Testis (tissue), 3 donors: ENCODE measurements around the gene UBAC2. TPM values are rescaled to one million over a fixed set of nuclear protein-coding genes. Genes with fewer than 3 reads are reported as not detected.

Experiments
- DNase-seq: peaks from one replicate; pipeline ENCODE4 v3.0.0-alpha.2; 2019
- H3K27ac ChIP-seq, 2 donors: fragments of 200-600 bp; sonication (generic); one replicate each; pipeline ENCODE4 v1.5.1; 2019
- H3K27me3 ChIP-seq: fragments of 200-600 bp; sonication (generic); one replicate; pipeline ENCODE4 v1.5.1; 2019
- H3K36me3 ChIP-seq: fragments of 200-600 bp; sonication (generic); one replicate; pipeline ENCODE4 v1.5.1; 2017; ENCODE audit warnings: low read depth; ENCODE audit errors: missing control alignments
- H3K4me1 ChIP-seq: fragments of 200-600 bp; sonication (generic); one replicate; pipeline ENCODE4 v1.5.1; 2019
- H3K4me3 ChIP-seq, 2 donors: fragments of 200-600 bp; sonication (generic); one replicate each; pipeline ENCODE4 v1.5.1; 2017 to 2019
- H3K9me3 ChIP-seq: fragments of 200-600 bp; sonication (generic); one replicate; pipeline ENCODE4 v1.5.1; 2017
- POLR2A ChIP-seq: fragments of 450-650 bp; IDR thresholded peaks from one replicate; pipeline ENCODE4 v1.6.1; 2017; ENCODE audit warnings: antibody characterized with exemption, mild to moderate bottlenecking, moderate library complexity
- WGBS, 2 donors: methylation state at CpG; one replicate each; pipeline ENCODE4 v1.1.5; 2018; 5-methylcytosine and 5-hydroxymethylcytosine counted together
- intact Hi-C: fragments of 100-400 bp; cut with DNase I; formaldehyde crosslinking; loops from one replicate; pipeline ENCODE4 v1.15.1; 2023; ENCODE audit warnings: low total_unique reads
- polyA plus RNA-seq: library from polyadenylated mRNA; stranded (reverse); fragments of 350-450 nt; fragmentation: Illumina TruSeq; extraction: RNeasy Lipid Tissue Mini Kit (QIAGEN cat#74804); gene quantifications from one replicate; pipeline ENCODE4 v1.2.3, GENCODE V29; 2014; ENCODE audit warnings: low read depth, low replicate concordance; ENCODE audit not compliant: insufficient read depth
- total RNA-seq, 2 donors: library from RNA; depleted of rRNA; stranded (reverse); fragments of >200 nt; gene quantifications; one replicate each; pipeline ENCODE4 v1.2.3, GENCODE V29; 2016
- TF ChIP-seq, protein P1 (sequence below), 3 experiments: fragments of 450-650 bp in 2 of 3; fragments of 200-600 bp in 1 of 3; sonication (generic) in 1 of 3; IDR thresholded peaks; one replicate each; pipeline ENCODE4 v1.5.1; 2016 to 2019; ENCODE audit warnings: antibody characterized with exemption in 3 of 3, mild to moderate bottlenecking in 2 of 3, moderate library complexity in 1 of 3

Gene UBAC2
- total and polyA plus RNA-seq, 3 donors from 2014 or later = 85.5 to 147 (median 93.0) TPM

DNA sequence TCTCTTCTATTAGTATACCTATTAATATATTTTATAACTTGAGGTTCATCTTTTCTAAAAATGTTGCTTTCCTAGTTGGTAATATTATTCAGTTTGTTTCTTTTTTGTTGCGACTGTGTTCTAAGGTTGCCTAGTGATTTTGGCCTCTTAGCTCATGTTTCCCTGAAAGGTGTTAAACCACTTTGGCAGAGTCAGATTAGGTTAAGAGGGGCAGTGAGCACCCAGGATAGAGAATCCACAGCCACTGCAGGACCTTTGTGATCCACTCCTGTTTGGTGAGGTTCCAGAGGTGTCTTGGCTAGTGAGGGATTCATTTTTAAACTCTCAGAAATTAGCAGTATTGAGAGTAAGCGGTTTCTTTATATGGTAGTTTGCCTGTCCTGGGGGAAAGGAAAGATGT is 72.5 kb downstream of the UBAC2 start:
- peaks cover 11% of the 10 kb centered on the region for H3K4me1 ChIP-seq
- WGBS, 2 donors = 83 to 85% methylated on average over 2 of the region's 2 CpGs
- no peaks in the 10 kb centered on the region for H3K27me3 ChIP-seq
- peak overlapping the region in 1 of 2 donors; percentile 4 for H3K27ac ChIP-seq
- H3K9me3 ChIP-seq = no peaks in the 10 kb centered on the region
- H3K4me3 ChIP-seq = no peak overlapping the region
- no peak for TF ChIP-seq POLR2A
- TF ChIP-seq, protein P1, sequence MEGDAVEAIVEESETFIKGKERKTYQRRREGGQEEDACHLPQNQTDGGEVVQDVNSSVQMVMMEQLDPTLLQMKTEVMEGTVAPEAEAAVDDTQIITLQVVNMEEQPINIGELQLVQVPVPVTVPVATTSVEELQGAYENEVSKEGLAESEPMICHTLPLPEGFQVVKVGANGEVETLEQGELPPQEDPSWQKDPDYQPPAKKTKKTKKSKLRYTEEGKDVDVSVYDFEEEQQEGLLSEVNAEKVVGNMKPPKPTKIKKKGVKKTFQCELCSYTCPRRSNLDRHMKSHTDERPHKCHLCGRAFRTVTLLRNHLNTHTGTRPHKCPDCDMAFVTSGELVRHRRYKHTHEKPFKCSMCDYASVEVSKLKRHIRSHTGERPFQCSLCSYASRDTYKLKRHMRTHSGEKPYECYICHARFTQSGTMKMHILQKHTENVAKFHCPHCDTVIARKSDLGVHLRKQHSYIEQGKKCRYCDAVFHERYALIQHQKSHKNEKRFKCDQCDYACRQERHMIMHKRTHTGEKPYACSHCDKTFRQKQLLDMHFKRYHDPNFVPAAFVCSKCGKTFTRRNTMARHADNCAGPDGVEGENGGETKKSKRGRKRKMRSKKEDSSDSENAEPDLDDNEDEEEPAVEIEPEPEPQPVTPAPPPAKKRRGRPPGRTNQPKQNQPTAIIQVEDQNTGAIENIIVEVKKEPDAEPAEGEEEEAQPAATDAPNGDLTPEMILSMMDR (IDR thresholded peaks at IDR 0.05) = no peak
- intact Hi-C loops = loop anchor here (5.0 kb wide), 2 partner anchors 96 to 164 kb away; no protein-coding TSS in a partner anchor
- H3K36me3 ChIP-seq = no peaks in the 10 kb centered on the region
- no peak for DNase-seq

DNA sequence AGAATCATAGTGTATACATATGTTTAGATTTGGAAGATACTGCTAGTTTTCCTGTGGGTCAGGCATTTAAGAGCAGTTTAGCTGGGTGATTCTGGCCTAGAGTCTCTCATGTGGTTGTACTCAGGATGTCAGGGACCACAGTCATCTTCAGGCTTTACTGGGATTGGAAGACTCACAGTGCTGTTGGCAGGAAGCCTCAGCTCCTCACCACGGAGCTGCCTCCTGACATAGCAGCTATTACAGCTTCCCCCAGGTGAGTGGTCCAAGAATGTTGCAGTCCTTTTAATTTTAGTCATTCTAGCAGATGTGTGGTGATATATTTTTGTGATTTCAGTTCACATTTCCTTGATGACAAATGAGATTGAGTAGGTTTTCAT is 74.4 kb downstream of the UBAC2 start:
- 50 to 67% methylated on average over 1 of the region's 1 CpG for WGBS, 2 donors
- TF ChIP-seq POLR2A = no peak
- TF ChIP-seq, protein P1 (IDR thresholded peaks at IDR 0.05) = no peak
- intact Hi-C loops = no loop called here
- Histone ChIP-seq H3K27me3 (no peaks in the 10 kb centered on the region), H3K9me3 (no peaks in the 10 kb centered on the region), H3K27ac (no peak overlapping the region), H3K4me3 (no peak overlapping the region), H3K36me3 (no peaks in the 10 kb centered on the region), H3K4me1 (no peaks in the 10 kb centered on the region)
- no peak for DNase-seq

DNA sequence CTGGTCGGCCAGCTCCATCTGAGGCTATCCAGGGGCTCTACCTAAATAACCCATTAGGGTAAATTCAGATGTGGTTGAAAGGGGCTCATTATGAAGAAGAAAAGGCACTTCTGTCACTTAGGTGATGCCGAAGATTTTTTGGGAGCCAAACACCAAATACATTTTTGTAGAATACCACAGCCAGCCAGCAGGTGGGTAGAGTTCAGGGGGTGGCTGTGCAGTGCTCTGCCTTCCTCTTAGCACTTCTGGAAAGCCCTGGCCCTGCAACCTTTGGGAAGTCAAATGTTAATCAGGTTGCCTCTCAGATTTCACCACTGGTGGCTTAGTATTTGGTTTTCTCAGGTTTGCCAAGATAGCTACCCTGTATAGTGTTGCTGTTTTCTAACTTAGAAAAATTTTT is 76.1 kb downstream of the UBAC2 start:
- Histone ChIP-seq H3K27ac (no peak overlapping the region), H3K4me3 (no peak overlapping the region), H3K36me3 (no peaks in the 10 kb centered on the region), H3K4me1 (peaks cover 5% of the 10 kb centered on the region), H3K27me3 (no peaks in the 10 kb centered on the region), H3K9me3 (no peaks in the 10 kb centered on the region)
- TF ChIP-seq, protein P1 (IDR thresholded peaks at IDR 0.05) = no peak
- no peak for TF ChIP-seq POLR2A
- intact Hi-C loops = no loop called here
- DNase-seq = no peak
- WGBS, 2 donors = 92 to 100% methylated on average over 1 to 2 of the region's 2 CpGs

DNA sequence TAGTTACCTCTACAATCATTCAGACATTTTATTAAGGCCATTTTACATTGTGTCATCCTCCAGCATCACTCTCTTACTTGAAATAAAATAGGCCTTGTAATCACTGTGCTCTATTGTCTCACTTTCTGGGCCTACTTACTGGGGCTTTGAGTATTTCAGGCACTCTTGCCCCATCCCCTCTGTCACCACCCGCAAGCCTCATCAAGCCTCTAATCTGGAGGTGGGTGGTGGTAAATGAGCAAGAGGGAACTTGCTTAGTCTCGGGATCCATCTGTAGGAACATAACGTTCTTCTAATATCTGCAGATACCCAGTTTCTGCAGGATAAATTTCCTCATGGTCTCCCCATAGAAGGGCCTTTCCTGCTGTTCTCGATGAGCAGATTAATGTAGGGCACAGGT is 77.0 kb downstream of the UBAC2 start:
- peaks cover 14% of the 10 kb centered on the region for H3K4me1 ChIP-seq
- H3K4me3 ChIP-seq = no peak overlapping the region
- H3K36me3 ChIP-seq = no peaks in the 10 kb centered on the region
- no peak for DNase-seq
- intact Hi-C loops = no loop called here
- TF ChIP-seq, protein P1 (IDR thresholded peaks at IDR 0.05) = no peak
- TF ChIP-seq POLR2A = no peak
- WGBS, 2 donors = 84 to 98% methylated on average over 4 of the region's 4 CpGs
- H3K27me3 ChIP-seq = no peaks in the 10 kb centered on the region
- H3K9me3 ChIP-seq = no peaks in the 10 kb centered on the region
- H3K27ac ChIP-seq = no peak overlapping the region

DNA sequence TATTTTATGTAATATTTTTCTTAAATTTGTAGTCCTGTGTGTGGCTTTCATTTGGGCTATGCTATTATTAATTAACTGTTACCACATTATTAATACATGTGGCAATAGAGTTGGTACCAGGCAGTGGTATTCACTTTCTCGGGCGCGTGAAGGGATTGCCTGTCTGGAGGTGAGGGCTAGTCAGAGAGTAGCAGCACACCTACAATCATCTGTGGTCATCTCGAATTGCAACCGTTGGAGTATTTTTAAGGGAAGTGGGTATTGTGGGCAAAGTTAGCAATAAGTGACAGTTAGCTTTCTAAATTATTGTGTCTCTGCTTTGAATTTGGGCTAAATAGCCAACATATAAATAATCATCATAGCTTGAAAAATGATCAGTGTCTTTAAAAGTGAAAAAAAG is 77.5 kb downstream of the UBAC2 start:
- no peak for TF ChIP-seq POLR2A
- Histone ChIP-seq H3K27me3 (no peaks in the 10 kb centered on the region), H3K4me3 (no peak overlapping the region), H3K9me3 (no peaks in the 10 kb centered on the region), H3K27ac (no peak overlapping the region), H3K36me3 (no peaks in the 10 kb centered on the region), H3K4me1 (peaks cover 19% of the 10 kb centered on the region)
- no peak for DNase-seq
- intact Hi-C loops = no loop called here
- 75 to 94% methylated on average over 5 of the region's 5 CpGs for WGBS, 2 donors
